AG10803 (cell line): ENCODE measurements around the gene LAMP2.
"Not testable (repeated sequence)": the region's sequence is repeated elsewhere in the genome, so short reads cannot be mapped to it uniquely, and the experiment has no call there.

Experiments used
- DNase-seq: peaks from one replicate; pipeline ENCODE4 v3.0.0; 2010; ENCODE audit warnings: low read depth
- H3K4me3 ChIP-seq: 2 replicates; pipeline ENCODE4 v1.5.1; 2011; ENCODE audit warnings: mild to moderate bottlenecking, low read length, control low read depth
- CTCF ChIP-seq: conservative IDR thresholded peaks from 2 replicates; pipeline ENCODE4 v1.5.1; 2011; ENCODE audit warnings: mild to moderate bottlenecking, low read length, control low read depth, inconsistent platforms

The LAMP2 gene

GRCh38 chrX:120468825-120469525 lies at the start of gene LAMP2:
Gene LAMP2 (minus strand): TSS chrX:120469296. CDS start chrX:120469169, 127 bp downstream.
- TF ChIP-seq CTCF, result no peak
- peak within 1 kb of the TSS; percentile 73 for H3K4me3 ChIP-seq

GRCh38 chrX:120517936-120518335 lies 48.8 kb upstream of the LAMP2 start:
- no peak overlapping the region for H3K4me3 ChIP-seq
- peak; percentile 62 for DNase-seq
- TF ChIP-seq CTCF, result no peak

More at GRCh38 chrX:120468825-120469525, at the start of gene LAMP2:
- peak; percentile 86 for DNase-seq

- DNase-seq, result peak; percentile 15
- peak; percentile 40 for TF ChIP-seq CTCF
- no peak overlapping the region for H3K4me3 ChIP-seq
These were observed 45.1 kb upstream of the LAMP2 start for GRCh38 chrX:120514236-120514635.

- DNase-seq, result no peak
- TF ChIP-seq CTCF, result no peak
- H3K4me3 ChIP-seq, result no peak overlapping the region
These were observed 43.5 kb upstream of the LAMP2 start for GRCh38 chrX:120512627-120513026.

GRCh38 chrX:120512222-120512621 lies 43.1 kb upstream of the LAMP2 start:
- no peak overlapping the region for H3K4me3 ChIP-seq
- DNase-seq, result no peak
- no peak for TF ChIP-seq CTCF

- no peak for TF ChIP-seq CTCF
- no peak for DNase-seq
- no peak overlapping the region for H3K4me3 ChIP-seq
These were observed 35.5 kb upstream of the LAMP2 start for GRCh38 chrX:120504569-120504968.

GRCh38 chrX:120499301-120500072 lies 30.4 kb upstream of the LAMP2 start:
- DNase-seq, result peak; percentile 41
- no peak for TF ChIP-seq CTCF
- no peak overlapping the region for H3K4me3 ChIP-seq

GRCh38 chrX:120490119-120490518 lies 21.0 kb upstream of the LAMP2 start:
- not testable (repeated sequence) for DNase-seq, H3K4me3 ChIP-seq
